ENCODE measurements around the gene GCGR.

The GCGR gene

GRCh38 chr17:81803728-81804558, at the start of gene GCGR:
TSS of gene GCGR (plus strand) at chr17:81804150. CDS start at chr17:81809019, 4,869 bp downstream.
- H3K36me3 Mint-ChIP-seq = no peaks in the 10 kb centered on the region
- no peak within 1 kb of the TSS for H3K27ac Mint-ChIP-seq
- peak within 1 kb of the TSS; percentile 51 for H3K4me3 Mint-ChIP-seq
- H3K9me3 Mint-ChIP-seq (ENCODE audit: low read depth) = no peaks in the 10 kb centered on the region
- H3K4me1 Mint-ChIP-seq (ENCODE audit: low read depth) = peaks cover 9% of the 10 kb centered on the region
- H3K27me3 Mint-ChIP-seq = peaks cover 14% of the 10 kb centered on the region

GRCh38 chr17:81792675-81793615, 11.0 kb upstream of the GCGR start:
- H3K27ac Mint-ChIP-seq = no peak overlapping the region
- no peaks in the 10 kb centered on the region for H3K36me3 Mint-ChIP-seq
- no peaks in the 10 kb centered on the region for H3K4me1 Mint-ChIP-seq (ENCODE audit: low read depth)
- H3K4me3 Mint-ChIP-seq = no peak overlapping the region
- no peaks in the 10 kb centered on the region for H3K27me3 Mint-ChIP-seq
- H3K9me3 Mint-ChIP-seq (ENCODE audit: low read depth) = no peaks in the 10 kb centered on the region

GRCh38 chr17:81794074-81794476, 9.9 kb upstream of the GCGR start:
- no peaks in the 10 kb centered on the region for H3K36me3 Mint-ChIP-seq
- H3K9me3 Mint-ChIP-seq (ENCODE audit: low read depth) = no peaks in the 10 kb centered on the region
- H3K4me3 Mint-ChIP-seq = no peak overlapping the region
- H3K27me3 Mint-ChIP-seq = no peaks in the 10 kb centered on the region
- H3K4me1 Mint-ChIP-seq (ENCODE audit: low read depth) = no peaks in the 10 kb centered on the region
- H3K27ac Mint-ChIP-seq = no peak overlapping the region

GRCh38 chr17:81794509-81794908, 9.4 kb upstream of the GCGR start:
- Mint-ChIP-seq H3K4me3 (no peak overlapping the region), H3K27ac (no peak overlapping the region)

GRCh38 chr17:81801327-81801726, 2.6 kb upstream of the GCGR start:
- Mint-ChIP-seq H3K27ac (no peak overlapping the region), H3K4me3 (no peak overlapping the region), H3K9me3 (ENCODE audit: low read depth) (no peaks in the 10 kb centered on the region), H3K36me3 (no peaks in the 10 kb centered on the region), H3K27me3 (peaks cover 14% of the 10 kb centered on the region), H3K4me1 (ENCODE audit: low read depth) (peaks cover 9% of the 10 kb centered on the region)

More at GRCh38 chr17:81794509-81794908, 9.4 kb upstream of the GCGR start:
- Mint-ChIP-seq H3K9me3 (ENCODE audit: low read depth) (no peaks in the 10 kb centered on the region), H3K27me3 (no peaks in the 10 kb centered on the region), H3K4me1 (ENCODE audit: low read depth) (no peaks in the 10 kb centered on the region), H3K36me3 (no peaks in the 10 kb centered on the region)

GRCh38 chr17:81802048-81802758, 1.7 kb upstream of the GCGR start:
- H3K4me1 Mint-ChIP-seq (ENCODE audit: low read depth) = peaks cover 9% of the 10 kb centered on the region
- no peak overlapping the region for H3K4me3 Mint-ChIP-seq

GRCh38 chr17:81802856-81803643, 900 bp upstream of the GCGR start:
- no peaks in the 10 kb centered on the region for H3K9me3 Mint-ChIP-seq (ENCODE audit: low read depth)
- no peaks in the 10 kb centered on the region for H3K36me3 Mint-ChIP-seq
- H3K27ac Mint-ChIP-seq = no peak overlapping the region
- peak overlapping the region; percentile 51 for H3K4me3 Mint-ChIP-seq
- H3K4me1 Mint-ChIP-seq (ENCODE audit: low read depth) = peaks cover 9% of the 10 kb centered on the region
- H3K27me3 Mint-ChIP-seq = peaks cover 14% of the 10 kb centered on the region

More at GRCh38 chr17:81802048-81802758, 1.7 kb upstream of the GCGR start:
- Mint-ChIP-seq H3K27ac (no peak overlapping the region), H3K36me3 (no peaks in the 10 kb centered on the region), H3K9me3 (ENCODE audit: low read depth) (no peaks in the 10 kb centered on the region), H3K27me3 (peaks cover 14% of the 10 kb centered on the region)

GRCh38 chr17:81804559-81805399, 829 bp downstream of the GCGR start:
- Mint-ChIP-seq H3K27ac (no peak overlapping the region), H3K4me3 (peak overlapping the region; percentile 27), H3K9me3 (ENCODE audit: low read depth) (no peaks in the 10 kb centered on the region), H3K4me1 (ENCODE audit: low read depth) (peaks cover 9% of the 10 kb centered on the region), H3K36me3 (no peaks in the 10 kb centered on the region), H3K27me3 (peaks cover 18% of the 10 kb centered on the region)

- no peaks in the 10 kb centered on the region for H3K36me3 Mint-ChIP-seq
- H3K27me3 Mint-ChIP-seq = peaks cover 21% of the 10 kb centered on the region
- peaks cover 9% of the 10 kb centered on the region for H3K4me1 Mint-ChIP-seq (ENCODE audit: low read depth)
- H3K4me3 Mint-ChIP-seq = no peak overlapping the region
- no peaks in the 10 kb centered on the region for H3K9me3 Mint-ChIP-seq (ENCODE audit: low read depth)
- no peak overlapping the region for H3K27ac Mint-ChIP-seq
Observed at GRCh38 chr17:81805707-81806460, 1.9 kb downstream of the GCGR start.

- no peaks in the 10 kb centered on the region for H3K36me3 Mint-ChIP-seq
- H3K4me1 Mint-ChIP-seq (ENCODE audit: low read depth) = peaks cover 9% of the 10 kb centered on the region
- H3K27me3 Mint-ChIP-seq = peaks cover 19% of the 10 kb centered on the region
- H3K27ac Mint-ChIP-seq = no peak overlapping the region
- no peaks in the 10 kb centered on the region for H3K9me3 Mint-ChIP-seq (ENCODE audit: low read depth)
- H3K4me3 Mint-ChIP-seq = no peak overlapping the region
Observed at GRCh38 chr17:81806461-81807209, 2.7 kb downstream of the GCGR start.

GRCh38 chr17:81807210-81807719, 3.3 kb downstream of the GCGR start:
- H3K27ac Mint-ChIP-seq = no peak overlapping the region
- peaks cover 9% of the 10 kb centered on the region for H3K4me1 Mint-ChIP-seq (ENCODE audit: low read depth)
- H3K27me3 Mint-ChIP-seq = peaks cover 15% of the 10 kb centered on the region
- no peaks in the 10 kb centered on the region for H3K36me3 Mint-ChIP-seq
- no peak overlapping the region for H3K4me3 Mint-ChIP-seq
- H3K9me3 Mint-ChIP-seq (ENCODE audit: low read depth) = no peaks in the 10 kb centered on the region

GRCh38 chr17:81807839-81808238, 3.9 kb downstream of the GCGR start:
- Mint-ChIP-seq H3K4me3 (no peak overlapping the region), H3K27ac (no peak overlapping the region), H3K4me1 (ENCODE audit: low read depth) (peaks cover 4% of the 10 kb centered on the region)

More at GRCh38 chr17:81807839-81808238, 3.9 kb downstream of the GCGR start:
- Mint-ChIP-seq H3K9me3 (ENCODE audit: low read depth) (no peaks in the 10 kb centered on the region), H3K27me3 (peaks cover 10% of the 10 kb centered on the region), H3K36me3 (no peaks in the 10 kb centered on the region)
